ENCODE results near the gene COBL.

Gene COBL

GRCh38 chr7:51306761-51307160, 9.8 kb downstream of the COBL start:
- DNase-seq (ENCODE audit: low read depth in 2 of 3, low spot score in 1 of 3), result no peak

- DNase-seq (ENCODE audit: low read depth in 2 of 3, low spot score in 1 of 3), result no peak
Measured at GRCh38 chr7:51304729-51305128, 11.9 kb downstream of the COBL start.

- DNase-seq (ENCODE audit: low read depth in 2 of 3, low spot score in 1 of 3), result no peak
Measured at GRCh38 chr7:51303142-51303525, 13.5 kb downstream of the COBL start.

GRCh38 chr7:51301806-51302205, 14.8 kb downstream of the COBL start:
- no peak for DNase-seq (ENCODE audit: low read depth in 2 of 3, low spot score in 1 of 3)

- no peak for DNase-seq (ENCODE audit: low read depth in 2 of 3, low spot score in 1 of 3)
Measured at GRCh38 chr7:51300762-51301674, 15.6 kb downstream of the COBL start.

DNA sequence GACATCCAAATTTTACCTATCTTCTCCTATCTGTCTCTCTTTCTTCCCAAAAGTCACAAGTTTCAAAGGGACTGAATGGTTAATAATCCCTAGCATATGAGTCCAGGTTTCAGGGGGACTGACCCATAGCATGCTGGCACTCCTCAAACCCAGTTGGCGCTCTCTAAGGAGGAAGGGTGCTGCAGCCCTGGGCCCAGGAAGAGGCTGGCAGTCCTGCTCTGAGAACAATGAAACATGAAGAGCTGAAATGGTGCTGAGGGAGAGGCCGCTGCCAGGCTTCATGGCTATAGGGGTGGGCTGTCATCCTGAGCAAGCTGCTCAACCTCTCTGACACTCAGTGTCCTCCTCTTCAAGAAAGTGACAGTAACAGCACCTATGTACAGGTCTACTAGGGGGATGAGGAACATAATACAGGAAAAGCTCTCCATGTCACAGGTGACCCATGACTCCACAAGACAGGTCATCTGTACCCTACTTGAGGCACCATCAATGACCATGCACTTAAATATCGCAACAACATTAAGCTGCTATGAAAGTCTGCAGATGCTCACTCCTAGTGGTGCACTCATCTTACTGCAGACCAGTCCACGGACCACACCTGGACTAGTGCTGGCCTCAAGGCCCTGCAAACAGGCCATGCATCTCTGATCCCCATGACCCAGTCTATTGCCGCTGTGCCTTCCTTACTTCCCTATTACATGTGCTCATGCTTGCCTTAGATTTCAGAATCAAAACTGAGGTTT, 17.0 kb downstream of the COBL start:
- no peak for DNase-seq (ENCODE audit: low read depth in 2 of 3, low spot score in 1 of 3)

DNA sequence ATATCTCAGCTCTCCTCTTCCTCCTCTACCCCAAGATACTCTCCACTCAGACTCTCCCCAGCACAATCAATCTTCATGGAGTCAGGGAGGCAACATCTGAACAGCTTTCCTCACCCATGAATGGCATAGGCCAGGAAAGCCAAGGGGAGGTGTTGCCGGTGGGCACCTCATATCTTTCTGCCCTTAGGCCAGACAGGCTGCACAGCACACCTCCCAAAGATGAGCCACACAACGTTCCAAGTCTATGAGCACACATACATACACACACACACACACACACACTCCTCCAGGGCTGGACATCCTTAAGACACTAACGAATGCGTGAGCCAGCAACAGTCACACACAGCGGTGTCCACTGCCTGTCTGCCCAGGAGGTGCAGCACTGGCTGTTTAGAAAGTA, 17.7 kb downstream of the COBL start:
- DNase-seq (ENCODE audit: low read depth in 2 of 3, low spot score in 1 of 3), result no peak

GRCh38 chr7:51297986-51298385, 18.6 kb downstream of the COBL start:
- no peak for DNase-seq (ENCODE audit: low read depth in 2 of 3, low spot score in 1 of 3)

DNA sequence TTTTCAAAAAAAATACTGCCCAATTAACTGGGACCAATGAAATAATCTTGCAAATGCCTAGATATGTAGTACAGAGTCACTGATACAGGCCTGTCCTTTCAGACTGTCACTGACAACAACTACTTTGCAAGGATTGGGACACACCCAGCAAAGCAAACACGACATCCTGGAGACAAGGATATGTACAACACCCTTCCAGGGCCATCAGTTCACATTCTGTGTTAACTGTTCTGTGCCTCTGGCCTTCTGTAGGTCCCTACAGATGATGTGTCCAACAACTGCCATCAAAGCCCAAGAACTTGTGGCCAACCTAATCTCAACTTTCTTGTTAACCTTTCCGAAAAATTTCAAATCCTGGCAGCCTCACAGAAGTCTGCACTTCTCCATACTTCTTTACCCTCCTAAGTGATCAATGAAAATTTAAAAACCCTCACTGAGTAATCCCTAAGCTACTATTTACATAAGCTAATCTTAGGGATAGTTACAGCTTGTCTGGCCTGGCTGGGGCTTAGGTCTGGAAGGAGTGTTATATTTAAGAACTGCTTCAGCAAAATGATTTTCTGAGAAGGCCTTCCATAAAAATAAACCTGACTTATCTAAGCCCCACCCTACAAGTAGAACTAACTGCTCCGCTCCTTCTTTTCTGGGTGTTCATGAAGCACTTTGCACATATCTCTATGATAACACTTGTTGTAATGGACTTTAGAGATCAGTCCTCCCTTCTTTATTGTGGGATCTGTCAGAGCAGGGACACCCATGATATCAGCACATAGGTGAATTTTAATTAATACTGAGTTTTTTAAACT, 21.0 kb downstream of the COBL start:
- DNase-seq (ENCODE audit: low read depth in 2 of 3, low spot score in 1 of 3), result no peak

GRCh38 chr7:51292596-51292995, 24.0 kb downstream of the COBL start:
- no peak for DNase-seq (ENCODE audit: low read depth in 2 of 3, low spot score in 1 of 3)

GRCh38 chr7:51290702-51291540, 25.7 kb downstream of the COBL start:
- no peak for DNase-seq (ENCODE audit: low read depth in 2 of 3, low spot score in 1 of 3)

DNA sequence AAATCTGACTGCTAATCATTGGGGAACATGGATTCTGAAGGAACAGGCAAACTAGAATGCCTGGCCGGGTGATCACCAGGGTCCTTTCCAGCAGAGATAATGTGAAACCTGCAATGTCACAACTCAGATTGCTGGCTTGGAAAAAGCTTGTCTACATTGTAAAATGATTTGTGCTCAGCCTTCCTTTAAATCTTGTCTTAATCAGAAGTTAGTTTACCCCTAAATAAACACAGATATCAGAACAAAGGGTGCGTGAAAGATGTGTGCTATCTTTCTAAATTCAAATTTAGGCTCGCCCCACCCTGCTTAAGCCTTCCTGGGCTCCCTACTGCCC, 26.3 kb downstream of the COBL start:
- no peak for DNase-seq (ENCODE audit: low read depth in 2 of 3, low spot score in 1 of 3)

DNA sequence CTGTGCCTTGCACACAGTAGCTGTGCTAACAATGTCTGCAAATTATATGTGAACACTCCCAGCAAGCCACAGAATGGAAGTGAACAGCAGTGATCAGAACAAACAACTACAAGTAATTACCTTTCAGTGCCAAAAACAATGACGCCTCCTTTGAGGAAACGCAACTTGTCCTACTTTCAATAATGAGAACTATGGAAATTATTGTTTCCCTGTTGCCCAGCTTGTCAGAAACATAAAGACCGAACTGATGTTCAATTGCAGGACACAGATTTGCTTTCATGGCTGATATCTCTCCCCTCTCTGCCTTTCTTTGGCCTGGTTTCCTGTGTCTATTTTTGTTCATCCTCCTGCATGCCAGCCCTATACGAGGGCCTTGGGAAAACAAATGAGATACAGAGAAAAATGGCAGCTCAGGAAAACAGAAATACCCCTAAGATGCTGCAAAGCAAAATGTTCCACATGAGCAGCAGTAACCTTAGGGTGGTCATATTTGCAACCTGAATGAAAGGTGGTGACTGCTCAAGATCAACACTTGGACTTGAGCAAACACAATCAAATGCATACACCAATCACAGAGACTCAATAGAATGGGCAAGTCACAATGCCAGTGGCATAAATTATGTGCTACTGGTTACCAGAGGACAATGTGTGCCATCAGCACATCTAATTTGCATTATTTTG, 26.8 kb downstream of the COBL start:
- DNase-seq (ENCODE audit: low read depth in 2 of 3, low spot score in 1 of 3), result no peak

GRCh38 chr7:51288896-51289622, 27.6 kb downstream of the COBL start:
- DNase-seq (ENCODE audit: low read depth in 2 of 3, low spot score in 1 of 3), result no peak

- no peak for DNase-seq (ENCODE audit: low read depth in 2 of 3, low spot score in 1 of 3)
Measured at GRCh38 chr7:51286401-51286800, 30.2 kb downstream of the COBL start.

- DNase-seq (ENCODE audit: low read depth in 2 of 3, low spot score in 1 of 3), result no peak
Measured at GRCh38 chr7:51280156-51280555, 36.5 kb downstream of the COBL start.

GRCh38 chr7:51279391-51280023, 37.1 kb downstream of the COBL start:
- DNase-seq (ENCODE audit: low read depth in 2 of 3, low spot score in 1 of 3), result no peak

DNA sequence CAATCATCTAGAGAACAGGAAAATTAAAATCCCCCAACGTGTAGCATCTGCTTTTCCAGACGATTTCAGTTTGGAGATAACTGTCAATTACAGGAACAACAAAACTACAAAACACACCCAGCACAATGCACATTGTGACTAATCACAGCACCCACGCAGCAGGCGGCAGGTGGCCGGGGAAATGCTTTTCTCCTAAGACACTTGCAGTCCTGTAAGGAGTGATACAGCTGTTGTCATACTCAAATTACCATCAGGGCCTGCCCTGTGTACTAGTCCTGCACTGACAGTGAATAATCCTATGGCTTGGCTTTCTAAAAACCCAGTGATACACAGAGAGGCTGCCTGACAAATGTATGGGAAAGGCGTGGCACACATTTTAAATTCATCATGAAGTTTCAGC, 37.8 kb downstream of the COBL start:
- DNase-seq (ENCODE audit: low read depth in 2 of 3, low spot score in 1 of 3), result no peak

GRCh38 chr7:51276967-51277366, 39.6 kb downstream of the COBL start:
- no peak for DNase-seq (ENCODE audit: low read depth in 2 of 3, low spot score in 1 of 3)

Measured in stimulated activated CD4-positive, alpha-beta T cell treated with anti-CD3 and anti-CD28 coated beads, Interleukin-12 subunit alpha, Interleukin-12 subunit beta, amount 100 ng/mL, for 48 hours (primary cell).